Activated B cell treated with CpG ODN at 0.5 μM for 24 hours (primary cell): Measurements from ENCODE around the gene OR51B2. TPM values are rescaled to one million over a fixed set of nuclear protein-coding genes. Genes with fewer than 3 reads are reported as not detected.
"Not testable (repeated sequence)": the region's sequence is repeated elsewhere in the genome, so short reads cannot be mapped to it uniquely, and the experiment has no call there.

Experiments
- ATAC-seq: fragments of 200-7000 bp; cut with Tn5 transposase; one replicate; pipeline ENCODE4 v1.10.0; 2021; ENCODE audit warnings: low read depth, mild to moderate bottlenecking, moderate library complexity
- CTCF ChIA-PET: fragments of 350-600 bp; sonication (Branson Sonifier 250); formaldehyde crosslinking; loops from one replicate; lab custom pipeline; 2021; ENCODE audit warnings: antibody characterized with exemption; lab: Charles Lee
- POLR2A ChIA-PET: fragments of 350-600 bp; sonication (Branson Sonifier 250); formaldehyde crosslinking; loops from one replicate; lab custom pipeline; 2021; ENCODE audit warnings: antibody characterized with exemption; lab: Charles Lee
- DNase-seq: peaks from one replicate; pipeline ENCODE4 v3.0.0; 2022
- H3K27ac Mint-ChIP-seq: one replicate; pipeline ENCODE4 v1.8.0; 2020; ENCODE audit warnings: mixed read lengths
- H3K27me3 Mint-ChIP-seq: one replicate; pipeline ENCODE4 v1.8.0; 2021; ENCODE audit warnings: mixed read lengths
- H3K36me3 Mint-ChIP-seq: one replicate; pipeline ENCODE4 v1.8.0; 2021; ENCODE audit warnings: low read depth, mixed read lengths
- H3K4me1 Mint-ChIP-seq: one replicate; pipeline ENCODE4 v1.8.0; 2021; ENCODE audit warnings: mixed read lengths
- H3K4me3 Mint-ChIP-seq: one replicate; pipeline ENCODE4 v1.8.0; 2020; ENCODE audit warnings: mild to moderate bottlenecking, mixed read lengths
- H3K9me3 Mint-ChIP-seq: one replicate; pipeline ENCODE4 v1.8.0; 2020; ENCODE audit warnings: mixed read lengths
- CTCF ChIP-seq: fragments of 200-600 bp; IDR thresholded peaks from one replicate; pipeline ENCODE4 v1.8.0; 2022; ENCODE audit warnings: antibody characterized with exemption, mild to moderate bottlenecking
- intact Hi-C: fragments of 100-400 bp; cut with micrococcal nuclease; formaldehyde crosslinking; loops from one replicate; pipeline ENCODE4 v1.15.1; 2024
- total RNA-seq: library from RNA; stranded (reverse); gene quantifications from 2 replicates; pipeline ENCODE4 v1.2.3, GENCODE V29; 2022

The OR51B2 gene, protein sequence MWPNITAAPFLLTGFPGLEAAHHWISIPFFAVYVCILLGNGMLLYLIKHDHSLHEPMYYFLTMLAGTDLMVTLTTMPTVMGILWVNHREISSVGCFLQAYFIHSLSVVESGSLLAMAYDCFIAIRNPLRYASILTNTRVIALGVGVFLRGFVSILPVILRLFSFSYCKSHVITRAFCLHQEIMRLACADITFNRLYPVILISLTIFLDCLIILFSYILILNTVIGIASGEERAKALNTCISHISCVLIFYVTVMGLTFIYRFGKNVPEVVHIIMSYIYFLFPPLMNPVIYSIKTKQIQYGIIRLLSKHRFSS
- total RNA-seq: not detected in 2 replicates

- ChIA-PET CTCF (no interaction called here), POLR2A (no interaction called here)
- H3K36me3 Mint-ChIP-seq: no peaks in the 10 kb centered on the region
- no peak for TF ChIP-seq CTCF
- H3K4me3 Mint-ChIP-seq: no peak within 1 kb of the TSS
- H3K4me1 Mint-ChIP-seq: no peaks in the 10 kb centered on the region
- H3K27me3 Mint-ChIP-seq: no peaks in the 10 kb centered on the region
- ATAC-seq (no peak), DNase-seq (no peak)
- H3K9me3 Mint-ChIP-seq: no peaks in the 10 kb centered on the region
- no peak within 1 kb of the TSS for H3K27ac Mint-ChIP-seq
- intact Hi-C loops: no loop called here
These were observed at the start of gene OR51B2 for GRCh38 chr11:5324197-5324596. TSS of gene OR51B2 (minus strand) at chr11:5324297. CDS start at chr11:5324297, 0 bp downstream.

- intact Hi-C loops: no loop called here
- H3K27me3 Mint-ChIP-seq: peaks cover 4% of the 10 kb centered on the region
- ChIA-PET CTCF (no interaction called here), POLR2A (no interaction called here)
- DNase-seq: no peak
- H3K9me3 Mint-ChIP-seq: peaks cover 3% of the 10 kb centered on the region
- H3K4me1 Mint-ChIP-seq: no peaks in the 10 kb centered on the region
- no peak for ATAC-seq
- H3K4me3 Mint-ChIP-seq: no peak overlapping the region
- no peak overlapping the region for H3K27ac Mint-ChIP-seq
- no peak for TF ChIP-seq CTCF
- no peaks in the 10 kb centered on the region for H3K36me3 Mint-ChIP-seq
These were observed 45.7 kb upstream of the OR51B2 start for GRCh38 chr11:5369789-5370188.

DNA sequence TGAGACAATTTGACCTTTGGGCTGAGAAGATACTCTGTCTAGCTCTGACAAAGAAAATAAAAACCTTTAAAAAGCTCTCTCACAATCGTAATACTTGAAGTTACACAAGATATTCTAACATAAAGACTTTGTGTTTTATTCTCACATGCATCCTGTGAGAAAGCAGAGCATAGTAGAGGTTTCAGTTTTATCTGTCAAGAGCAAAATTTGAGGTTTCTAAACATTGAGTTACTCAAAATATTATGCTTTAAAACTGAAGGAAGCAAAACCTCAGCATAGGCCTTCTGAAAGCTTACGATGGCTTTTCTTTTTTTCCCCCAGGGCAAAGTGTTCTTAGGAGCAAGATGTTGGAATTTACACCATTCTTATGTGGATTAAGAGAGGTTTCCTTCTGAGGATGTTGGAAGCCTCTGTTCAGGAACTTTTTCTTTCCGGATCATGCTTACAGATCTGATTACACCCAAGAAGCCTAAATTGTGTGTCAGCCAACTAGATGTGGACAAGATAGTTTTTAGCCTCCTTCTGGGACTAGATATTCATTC lies 44.5 kb upstream of the OR51B2 start:
- ChIA-PET CTCF (no interaction called here), POLR2A (no interaction called here)
- ATAC-seq (no peak), DNase-seq (no peak)
- H3K9me3 Mint-ChIP-seq: peaks cover 3% of the 10 kb centered on the region
- H3K4me3 Mint-ChIP-seq: no peak overlapping the region
- no peak for TF ChIP-seq CTCF
- intact Hi-C loops: no loop called here
- H3K4me1 Mint-ChIP-seq: no peaks in the 10 kb centered on the region
- peaks cover 2% of the 10 kb centered on the region for H3K27me3 Mint-ChIP-seq
- no peak overlapping the region for H3K27ac Mint-ChIP-seq
- no peaks in the 10 kb centered on the region for H3K36me3 Mint-ChIP-seq

DNA sequence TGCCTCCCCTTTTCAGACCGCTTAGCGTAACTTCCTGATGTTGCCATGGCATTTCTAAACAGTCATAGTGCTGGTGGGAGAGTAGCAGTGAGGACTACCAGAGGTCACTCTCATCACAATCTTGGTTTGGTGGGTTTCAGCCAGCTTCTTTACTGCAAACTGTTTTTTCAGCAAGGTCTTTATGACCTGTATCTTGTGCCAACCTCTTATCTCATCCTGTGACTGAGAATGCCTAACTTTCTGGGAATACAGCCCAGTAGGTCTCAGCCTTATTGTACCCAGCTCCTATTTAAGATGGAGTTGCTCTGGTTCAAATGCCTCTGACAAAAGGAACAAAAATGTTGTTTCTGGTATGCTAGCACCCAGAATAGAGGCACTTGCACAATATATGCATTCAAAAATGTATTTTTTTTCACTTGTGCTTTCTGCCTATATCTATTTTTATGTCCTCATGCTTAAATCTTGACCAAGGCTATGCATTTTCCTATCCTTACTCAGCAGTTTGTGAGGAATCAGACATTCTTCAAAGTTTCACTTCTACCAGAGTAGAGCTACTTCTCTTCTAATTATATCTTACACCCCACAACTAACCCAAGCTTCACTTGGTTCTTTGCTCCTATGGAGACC lies 43.5 kb upstream of the OR51B2 start:
- POLR2A ChIA-PET: no interaction called here
- CTCF ChIA-PET: no interaction called here
- intact Hi-C loops: no loop called here
- DNase-seq (no peak), ATAC-seq (no peak)
- H3K4me1 Mint-ChIP-seq: no peaks in the 10 kb centered on the region
- no peaks in the 10 kb centered on the region for H3K36me3 Mint-ChIP-seq
- H3K9me3 Mint-ChIP-seq: peaks cover under 1% of the 10 kb centered on the region
- TF ChIP-seq CTCF: no peak
- no peak overlapping the region for H3K27ac Mint-ChIP-seq
- H3K27me3 Mint-ChIP-seq: peaks cover 2% of the 10 kb centered on the region
- no peak overlapping the region for H3K4me3 Mint-ChIP-seq

DNA sequence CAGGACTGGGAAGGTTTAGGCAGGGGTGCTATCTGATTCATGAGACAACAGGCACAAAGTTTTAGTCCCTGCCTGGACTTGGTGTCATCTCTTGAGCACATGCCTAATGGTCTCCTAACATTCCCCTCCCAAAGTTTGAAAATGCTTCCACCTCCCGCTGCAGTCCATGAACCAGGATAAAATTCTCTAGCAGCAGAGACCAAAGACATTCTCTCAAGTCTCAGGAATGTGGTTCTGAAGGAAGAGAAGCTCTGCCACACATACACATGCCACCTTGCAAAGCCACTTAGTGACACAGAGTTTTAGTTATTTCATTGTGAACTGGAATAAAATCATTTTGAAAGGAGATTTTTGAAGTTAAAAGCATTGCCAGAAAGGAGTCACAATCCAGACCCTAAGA lies 42.8 kb upstream of the OR51B2 start:
- no peak overlapping the region for H3K4me3 Mint-ChIP-seq
- ChIA-PET POLR2A (no interaction called here), CTCF (no interaction called here)
- peaks cover 2% of the 10 kb centered on the region for H3K27me3 Mint-ChIP-seq
- DNase-seq (no peak), ATAC-seq (no peak)
- no peaks in the 10 kb centered on the region for H3K4me1 Mint-ChIP-seq
- intact Hi-C loops: no loop called here
- H3K9me3 Mint-ChIP-seq: no peaks in the 10 kb centered on the region
- no peak overlapping the region for H3K27ac Mint-ChIP-seq
- H3K36me3 Mint-ChIP-seq: no peaks in the 10 kb centered on the region
- TF ChIP-seq CTCF: no peak

- H3K27me3 Mint-ChIP-seq, H3K9me3 Mint-ChIP-seq, intact Hi-C loops, CTCF ChIA-PET, H3K4me3 Mint-ChIP-seq, DNase-seq, H3K27ac Mint-ChIP-seq, POLR2A ChIA-PET, H3K36me3 Mint-ChIP-seq, ATAC-seq, H3K4me1 Mint-ChIP-seq: not testable (repeated sequence)
These were observed 42.3 kb upstream of the OR51B2 start for GRCh38 chr11:5366365-5366764.
